ENCODE results near the gene LRMDA. TPM values are rescaled to one million over a fixed set of nuclear protein-coding genes. Genes with fewer than 3 reads are reported as not detected.

LRMDA gene
- polyA plus RNA-seq, 1 donor (not counting 4 experiments of a cell fraction or from before 2014, with no cell fraction given): not detected

DNA sequence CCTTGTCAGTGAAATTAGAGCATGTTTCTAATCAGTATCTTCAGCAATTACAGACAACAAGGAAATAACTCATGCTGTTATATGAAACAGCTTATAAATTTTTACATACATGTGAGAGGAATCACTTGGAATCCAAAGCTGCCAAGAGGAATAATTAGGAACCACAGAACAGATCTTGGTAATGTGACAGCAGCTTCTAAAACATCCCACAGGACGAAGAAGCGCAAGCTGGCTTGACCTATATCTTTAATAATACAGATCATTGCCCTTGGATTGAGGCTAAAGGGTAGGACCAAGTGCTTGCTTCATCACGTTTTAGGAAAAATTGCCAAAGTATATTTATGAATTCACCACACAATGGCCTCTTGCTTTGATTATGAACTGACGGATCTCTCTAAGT lies 869.8 kb downstream of the LRMDA start:
- H3K4me3 ChIP-seq (ENCODE audit: control insufficient read depth in 2 of 3, extremely low read depth in 1 of 3, insufficient read depth in 2 of 3, low read depth in 1 of 3, low read length in 3 of 3): no peak overlapping the region
- FAIRE-seq (no peak), DNase-seq (ENCODE audit: low read depth, low spot score) (no peak)
- dilution Hi-C loops (cut with MboI; ENCODE audit: extremely low pct_ligation_motif_present, low sequenced_read_pairs): no loop called here
- TF ChIP-seq CTCF (optimal IDR thresholded peaks at IDR 0.05 in 1 of 3, IDR thresholded peaks at IDR 0.05 in 1 of 3, conservative IDR thresholded peaks at IDR 0.05 in 1 of 3; ENCODE audit: extremely low read depth in 1 of 3, insufficient read depth in 2 of 3, low read length in 3 of 3) (no peak), EZH2 (IDR thresholded peaks at IDR 0.05; ENCODE audit: low read length) (no peak)
- no peak overlapping the region for H2AFZ ChIP-seq (ENCODE audit: control insufficient read depth, low read length)
- H3K27ac ChIP-seq (ENCODE audit: control insufficient read depth, insufficient read depth, low read length): no peak overlapping the region
- H3K27me3 ChIP-seq (ENCODE audit: control insufficient read depth, extremely low read depth, insufficient read depth, low read length): no peaks in the 10 kb centered on the region
- no peaks in the 10 kb centered on the region for H3K9me3 ChIP-seq (ENCODE audit: control insufficient read depth, low read depth, low read length)
- H3K9ac ChIP-seq (ENCODE audit: control insufficient read depth, extremely low read depth, insufficient read depth, low read length): no peak overlapping the region
- H3K79me2 ChIP-seq (ENCODE audit: control insufficient read depth, insufficient read depth, low read length): no peaks in the 10 kb centered on the region
- no peaks in the 10 kb centered on the region for H4K20me1 ChIP-seq (ENCODE audit: control insufficient read depth, extremely low read depth, insufficient read depth, low read length)
- H3K36me3 ChIP-seq (ENCODE audit: control insufficient read depth in 2 of 2, extremely low read depth in 1 of 2, insufficient read depth in 2 of 2, low read length in 2 of 2): no peaks in the 10 kb centered on the region
- H3K4me2 ChIP-seq (ENCODE audit: control insufficient read depth, extremely low read depth, insufficient read depth, low read depth, low read length): no peak overlapping the region
- no peaks in the 10 kb centered on the region for H3K4me1 ChIP-seq (ENCODE audit: control insufficient read depth, extremely low read depth, insufficient read depth, low read length)
- H3K9me1 ChIP-seq (ENCODE audit: control insufficient read depth, extremely low read depth, insufficient read depth, low read length): no peaks in the 10 kb centered on the region

DNA sequence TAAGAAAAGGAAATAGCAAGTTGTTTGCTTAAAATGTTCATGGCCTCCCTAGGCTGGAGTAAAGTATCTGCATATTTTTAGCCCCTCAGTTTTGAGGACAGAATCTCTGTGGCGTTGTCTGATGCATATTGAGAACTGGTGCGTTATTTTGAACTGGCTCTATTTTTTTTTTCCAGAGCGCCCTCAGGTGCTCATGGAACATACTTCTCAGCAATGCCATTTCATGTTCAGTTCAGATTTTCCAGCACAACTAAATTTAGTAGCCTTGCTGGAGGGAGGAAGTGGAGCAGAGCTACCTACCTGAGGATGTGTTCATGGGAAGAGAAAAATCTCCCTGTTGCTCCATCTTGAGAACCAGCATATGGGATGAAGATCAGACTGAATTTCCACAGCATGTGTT lies 870.5 kb downstream of the LRMDA start:
- H3K4me1 ChIP-seq (ENCODE audit: control insufficient read depth, extremely low read depth, insufficient read depth, low read length): no peaks in the 10 kb centered on the region

More for the DNA sequence above, 870.5 kb downstream of the LRMDA start:
- no peak overlapping the region for H3K4me2 ChIP-seq (ENCODE audit: control insufficient read depth, extremely low read depth, insufficient read depth, low read depth, low read length)
- dilution Hi-C loops (cut with MboI; ENCODE audit: extremely low pct_ligation_motif_present, low sequenced_read_pairs): no loop called here
- TF ChIP-seq CTCF (optimal IDR thresholded peaks at IDR 0.05 in 1 of 3, IDR thresholded peaks at IDR 0.05 in 1 of 3, conservative IDR thresholded peaks at IDR 0.05 in 1 of 3; ENCODE audit: extremely low read depth in 1 of 3, insufficient read depth in 2 of 3, low read length in 3 of 3): peak in 2 of 3 experiments; percentile 8 to 38
- TF ChIP-seq EZH2 (IDR thresholded peaks at IDR 0.05; ENCODE audit: low read length): no peak
- no peak overlapping the region for H3K9ac ChIP-seq (ENCODE audit: control insufficient read depth, extremely low read depth, insufficient read depth, low read length)
- DNase-seq (ENCODE audit: low read depth, low spot score) (no peak), FAIRE-seq (no peak)
- H3K9me1 ChIP-seq (ENCODE audit: control insufficient read depth, extremely low read depth, insufficient read depth, low read length): no peaks in the 10 kb centered on the region
- H3K4me3 ChIP-seq (ENCODE audit: control insufficient read depth in 2 of 3, extremely low read depth in 1 of 3, insufficient read depth in 2 of 3, low read depth in 1 of 3, low read length in 3 of 3): no peak overlapping the region
- no peaks in the 10 kb centered on the region for H3K79me2 ChIP-seq (ENCODE audit: control insufficient read depth, insufficient read depth, low read length)
- no peaks in the 10 kb centered on the region for H3K9me3 ChIP-seq (ENCODE audit: control insufficient read depth, low read depth, low read length)
- H4K20me1 ChIP-seq (ENCODE audit: control insufficient read depth, extremely low read depth, insufficient read depth, low read length): no peaks in the 10 kb centered on the region
- H2AFZ ChIP-seq (ENCODE audit: control insufficient read depth, low read length): no peak overlapping the region
- H3K27me3 ChIP-seq (ENCODE audit: control insufficient read depth, extremely low read depth, insufficient read depth, low read length): no peaks in the 10 kb centered on the region
- H3K36me3 ChIP-seq (ENCODE audit: control insufficient read depth in 2 of 2, extremely low read depth in 1 of 2, insufficient read depth in 2 of 2, low read length in 2 of 2): no peaks in the 10 kb centered on the region
- H3K27ac ChIP-seq (ENCODE audit: control insufficient read depth, insufficient read depth, low read length): no peak overlapping the region

Data from keratinocyte (primary cell).